COR-L47 (cell line): ENCODE measurements around the gene RDX.
A peak's percentile ranks its signal among the peaks of the same experiment; 100 is the strongest.
"Not testable (repeated sequence)": the region's sequence is repeated elsewhere in the genome, so short reads cannot be mapped to it uniquely, and the experiment has no call there.

Source experiments
- DNase-seq: peaks from one replicate; lab custom pipeline; 2025; lab: John Stamatoyannopoulos, UW

The RDX gene

DNA sequence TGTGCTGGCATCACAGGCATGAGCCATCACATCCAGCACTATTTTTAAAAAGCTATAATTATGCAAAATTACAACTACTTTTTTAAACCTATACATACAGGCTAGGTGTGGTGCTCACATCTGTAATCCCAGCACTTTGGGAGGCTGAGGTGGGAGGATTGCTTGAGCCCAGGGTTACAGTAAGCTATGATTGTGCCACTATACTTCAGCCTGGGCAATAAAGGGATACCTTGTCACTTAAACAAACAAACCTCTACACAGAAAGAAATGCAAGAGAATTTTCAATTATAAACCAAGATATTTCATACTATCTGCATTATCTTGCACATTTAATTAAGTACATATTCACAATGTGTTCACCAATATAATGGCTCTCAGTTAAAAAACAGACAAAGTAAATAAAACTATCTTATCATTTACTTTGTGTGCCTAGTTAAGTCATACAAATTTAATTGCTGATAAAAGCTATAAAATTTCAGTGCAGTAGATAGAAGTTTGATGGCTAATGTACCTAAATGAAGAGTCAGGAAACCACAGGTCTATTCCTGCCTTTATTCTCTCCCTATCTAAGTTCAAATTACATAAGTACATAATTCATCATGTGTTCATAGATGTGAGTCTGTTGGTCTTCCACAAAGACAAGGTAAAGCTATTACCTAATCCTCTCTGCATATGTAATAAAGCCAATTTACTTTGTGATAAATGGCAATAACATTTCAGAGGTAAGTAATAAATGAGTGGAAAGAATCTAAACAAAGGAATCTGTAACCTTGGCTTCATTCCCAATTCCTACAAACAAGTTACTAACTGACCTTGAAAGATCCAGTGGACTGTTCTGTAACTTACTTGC is 9.0 kb upstream of the RDX start:
- peak; percentile 76 for DNase-seq

DNA sequence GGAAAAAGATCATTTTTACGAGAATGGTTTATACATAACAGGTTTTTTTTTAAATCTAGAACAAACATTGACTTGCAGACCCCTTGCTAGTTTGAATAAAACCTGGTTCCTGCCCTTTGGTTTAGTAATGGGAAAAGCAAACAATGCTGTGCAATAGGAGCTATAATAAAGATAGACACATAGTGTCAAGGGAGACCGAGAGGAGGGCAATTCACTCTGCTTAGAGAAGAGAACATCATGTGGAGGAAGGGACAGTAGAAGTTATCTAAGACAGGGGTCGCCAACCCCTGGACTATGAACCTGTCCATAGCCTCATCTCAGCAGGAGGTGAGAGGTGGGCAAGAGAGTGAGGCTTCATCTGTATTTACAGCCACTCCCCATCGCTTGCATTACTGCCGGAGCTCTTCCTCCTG is 7.0 kb upstream of the RDX start:
- no peak for DNase-seq

DNA sequence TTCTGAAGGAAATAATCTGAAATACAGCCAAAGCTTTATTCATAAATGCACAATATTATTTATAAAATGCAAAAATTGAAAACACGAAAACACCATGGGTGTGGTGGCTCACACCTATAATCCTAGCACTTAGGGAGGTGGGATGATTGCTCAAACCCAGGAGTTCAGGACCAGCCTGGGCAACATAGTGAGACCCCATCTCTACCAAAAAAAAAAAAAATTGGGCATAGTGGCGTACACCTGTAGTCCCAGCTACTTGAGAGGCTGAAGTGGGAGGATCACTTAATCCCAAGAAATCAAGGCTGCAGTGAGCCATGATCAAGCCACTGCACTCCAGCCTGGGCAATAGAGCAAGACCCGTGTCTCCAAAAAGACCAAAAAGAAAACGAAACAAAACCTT is 5.2 kb upstream of the RDX start:
- DNase-seq: no peak

DNA sequence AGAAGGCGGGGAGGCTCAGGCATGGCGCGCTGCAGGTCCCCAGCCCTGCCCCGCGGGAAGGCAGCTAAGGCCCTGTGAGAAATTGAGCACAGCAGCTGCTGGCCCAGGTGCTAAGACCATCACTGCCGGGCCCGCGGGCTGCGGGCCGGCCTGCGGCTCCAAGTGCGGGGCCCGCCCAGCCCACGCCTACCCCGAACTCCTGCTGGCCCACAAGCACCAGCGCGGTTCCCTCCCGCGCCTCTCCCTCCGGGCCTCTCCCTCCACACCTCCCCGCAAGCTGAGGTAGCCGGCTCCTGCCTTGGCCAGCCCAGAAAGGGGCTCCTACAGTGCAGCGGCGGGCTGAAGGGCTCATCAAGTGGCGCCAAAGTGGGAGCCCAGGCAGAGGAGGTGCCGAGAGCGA is 4.6 kb upstream of the RDX start:
- DNase-seq: no peak

DNA sequence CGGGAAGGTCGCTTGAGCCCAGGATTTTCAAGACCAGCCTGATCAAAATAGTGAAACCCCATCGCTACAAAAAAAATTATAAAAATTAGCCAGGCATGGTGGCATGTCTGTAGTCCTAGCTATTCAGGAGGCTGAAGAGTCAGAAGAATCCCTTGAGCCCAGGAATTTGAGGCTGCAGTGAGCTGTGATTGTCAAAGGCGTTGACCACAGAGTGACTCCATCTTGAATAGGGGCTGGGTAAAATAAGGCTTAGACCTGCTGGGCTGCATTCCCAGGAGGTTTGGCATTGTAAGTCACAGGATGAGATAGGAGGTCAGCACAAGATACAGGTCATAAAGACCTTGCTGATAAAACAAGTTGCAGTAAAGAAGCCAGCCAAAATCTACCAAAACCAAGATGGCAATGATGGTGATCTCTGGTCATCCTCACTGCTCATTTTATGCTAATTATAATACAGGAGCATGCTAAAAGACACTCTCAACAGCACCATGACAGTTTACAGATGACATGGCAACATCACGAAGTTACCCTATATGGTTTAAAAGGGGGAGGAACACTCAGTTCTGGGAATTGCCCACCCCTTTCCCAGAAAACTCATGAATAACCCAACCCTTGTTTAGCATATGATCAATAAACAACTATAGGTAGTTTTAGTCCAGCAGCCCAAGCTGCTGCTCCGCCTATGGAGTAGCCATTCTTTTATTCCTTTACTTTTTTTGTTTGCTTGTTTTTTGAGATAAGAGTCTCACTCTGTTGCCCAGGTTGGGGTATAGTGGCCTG is 2.8 kb upstream of the RDX start:
- DNase-seq: no peak

DNA sequence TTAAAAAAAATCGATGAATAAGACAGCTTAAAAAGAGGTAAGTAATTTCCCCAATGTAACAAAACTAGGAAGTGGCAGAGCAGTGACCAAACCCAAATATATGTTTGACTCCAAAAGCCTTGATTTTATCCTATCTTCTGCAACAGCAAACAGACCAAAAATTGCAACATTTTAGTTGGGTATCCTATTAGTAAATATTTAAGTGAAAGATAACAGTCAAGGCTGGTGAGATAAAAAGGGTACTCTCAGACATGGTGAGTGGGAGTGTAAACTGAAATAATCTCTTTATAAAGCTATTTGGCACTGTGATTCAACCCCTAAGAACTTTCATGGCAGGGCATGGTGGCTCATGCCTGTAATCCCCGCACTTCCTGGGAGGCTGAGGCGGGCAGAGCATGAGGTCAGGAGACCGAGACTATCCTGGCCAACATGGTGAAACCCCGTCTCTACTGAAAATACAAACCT is 1.9 kb upstream of the RDX start:
- DNase-seq: no peak

DNA sequence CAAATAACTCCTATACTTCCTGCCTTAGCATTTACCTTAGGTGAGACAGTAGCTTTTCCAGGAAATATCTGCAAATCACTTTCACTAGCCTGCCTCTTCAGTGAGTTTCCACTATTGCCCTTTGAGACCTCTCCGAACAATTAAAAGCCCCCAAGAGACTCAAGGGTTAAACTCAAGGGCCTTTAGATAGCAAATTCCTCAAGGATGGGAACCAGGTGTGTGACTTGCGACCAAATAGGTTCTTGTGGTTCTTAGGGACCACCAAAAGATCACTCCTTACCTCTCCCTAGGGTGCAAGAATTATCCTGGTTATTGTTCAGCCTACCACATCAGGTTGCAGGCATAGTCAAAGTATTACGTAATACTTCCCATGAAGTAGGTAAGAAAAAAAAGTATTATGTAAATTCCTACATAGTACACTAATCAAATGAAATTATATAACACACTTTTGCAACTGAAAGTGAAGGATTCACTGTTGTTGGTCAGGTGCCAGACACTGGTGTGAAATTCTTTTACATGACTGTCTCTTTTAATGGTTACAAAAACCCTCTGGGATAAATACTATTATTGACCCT is 1.4 kb upstream of the RDX start:
- no peak for DNase-seq

DNA sequence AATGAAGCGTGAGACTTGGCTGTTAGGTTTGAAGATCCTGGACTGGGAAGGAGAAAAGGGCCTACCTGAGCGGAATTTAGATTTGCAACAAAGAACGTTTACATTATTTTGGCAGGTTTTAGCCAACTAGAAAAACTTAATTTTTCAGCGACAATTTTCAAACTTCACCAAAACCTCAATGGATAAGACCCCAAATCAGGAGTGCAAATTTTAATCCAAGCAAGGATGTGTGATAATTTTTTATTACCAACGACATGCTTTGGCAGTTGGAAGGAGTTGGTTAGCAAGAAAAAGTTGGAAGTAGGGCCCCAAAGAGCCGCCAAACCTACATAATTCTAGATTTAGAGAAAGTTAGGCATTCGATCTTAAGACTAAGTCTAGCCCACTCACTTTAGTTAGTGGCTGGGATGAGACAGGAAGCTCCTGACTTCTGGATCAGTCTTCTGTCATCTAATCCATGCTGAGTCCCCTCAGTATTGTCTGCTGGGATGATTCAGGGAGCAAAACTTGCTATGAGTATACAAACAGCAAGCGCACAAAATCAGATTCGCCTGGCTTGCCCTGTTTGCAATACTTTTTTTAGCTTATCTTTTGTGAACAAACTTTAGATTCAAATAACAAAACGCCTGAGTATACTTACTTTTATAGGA is 787 bp upstream of the RDX start:
- no peak for DNase-seq

DNA sequence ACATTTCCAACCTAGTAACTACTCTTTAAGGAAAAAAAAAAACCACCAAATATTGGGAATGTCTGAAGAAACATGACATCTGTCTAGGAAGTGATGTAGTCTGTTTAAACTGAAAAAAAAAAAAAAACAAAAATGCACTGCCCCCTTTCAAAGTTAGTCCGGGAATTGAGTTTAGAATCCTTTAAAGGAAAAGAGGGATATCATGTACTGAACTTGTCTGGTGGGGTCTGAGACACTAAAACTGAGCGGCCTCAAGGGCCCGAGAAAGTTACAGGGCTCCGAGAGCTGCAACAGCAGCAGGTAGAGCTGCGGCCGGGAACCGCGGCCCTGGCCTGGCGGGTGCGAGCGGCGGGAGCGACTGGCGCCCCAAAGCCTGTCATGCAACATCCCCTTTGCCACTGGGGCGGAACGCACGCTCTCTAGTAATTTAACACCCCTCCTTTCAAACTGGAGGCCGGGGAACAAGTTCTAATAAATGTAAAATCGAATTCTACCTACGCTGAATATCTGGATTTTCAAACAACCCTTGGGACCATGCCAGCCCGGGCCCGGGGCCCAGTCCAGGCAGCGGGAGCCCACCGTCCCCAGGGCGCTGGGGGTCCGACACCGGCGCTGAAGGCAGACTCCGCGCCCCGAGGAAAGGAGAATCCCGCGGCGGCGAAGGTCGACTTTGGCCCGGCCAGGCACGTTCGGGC is 736 bp downstream of the RDX start:
- DNase-seq: peak; percentile 35

DNA sequence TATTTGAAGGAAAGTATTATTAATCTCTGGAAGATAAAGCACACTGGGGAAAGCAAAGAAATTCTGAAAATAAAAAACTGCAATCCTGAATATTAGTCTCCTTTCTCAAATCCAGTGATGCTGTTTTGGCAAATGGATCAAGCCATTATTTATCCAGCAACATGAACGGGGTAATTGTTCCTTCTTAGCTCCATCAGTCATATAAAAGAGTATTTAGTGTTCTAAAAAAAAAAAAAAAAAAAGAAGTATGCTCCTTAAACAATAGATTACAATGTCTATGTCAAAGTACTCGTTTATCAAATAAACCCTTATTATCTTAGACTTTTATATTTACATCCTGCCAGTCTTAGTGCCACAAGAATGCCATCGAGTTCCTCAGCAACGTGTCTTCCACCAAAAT is 1.3 kb downstream of the RDX start:
- DNase-seq: no peak

DNA sequence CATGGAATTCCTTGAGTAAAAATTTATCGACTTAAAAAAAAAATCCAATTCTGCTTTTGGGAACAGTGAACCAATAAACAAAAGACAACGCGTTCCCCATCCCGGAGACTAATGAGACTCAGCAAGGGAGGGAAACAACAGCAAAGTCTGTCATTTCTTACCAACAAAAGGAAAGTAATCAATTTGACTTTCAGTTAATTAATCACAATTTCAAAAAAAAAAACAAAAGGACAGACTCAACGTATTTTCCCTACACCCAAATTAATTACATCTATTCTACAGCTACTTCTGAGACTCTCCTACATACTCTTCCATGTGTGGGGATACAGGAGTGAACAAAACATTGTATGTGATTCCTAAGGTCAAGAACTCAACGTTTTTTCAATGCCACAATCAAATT is 1.9 kb downstream of the RDX start:
- DNase-seq: no peak

DNA sequence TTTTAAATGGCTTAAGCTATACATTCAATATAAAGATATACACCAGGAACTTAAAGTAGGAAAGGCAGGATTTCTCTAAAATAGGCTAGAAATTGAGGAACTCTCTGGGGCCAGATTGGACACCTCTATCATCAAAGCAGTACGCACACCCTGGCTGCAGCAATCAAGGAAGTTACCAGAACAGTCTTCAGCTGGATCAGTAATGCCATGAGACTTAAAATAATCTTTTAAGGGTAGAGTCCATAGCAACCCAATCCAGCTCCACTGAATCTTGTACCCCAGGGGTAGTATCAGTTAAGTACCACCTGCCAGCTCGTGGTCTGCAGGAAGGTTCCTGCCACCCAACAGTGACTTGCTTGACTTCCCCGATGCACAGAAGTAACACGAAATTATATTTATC is 3.0 kb downstream of the RDX start:
- no peak for DNase-seq

DNA sequence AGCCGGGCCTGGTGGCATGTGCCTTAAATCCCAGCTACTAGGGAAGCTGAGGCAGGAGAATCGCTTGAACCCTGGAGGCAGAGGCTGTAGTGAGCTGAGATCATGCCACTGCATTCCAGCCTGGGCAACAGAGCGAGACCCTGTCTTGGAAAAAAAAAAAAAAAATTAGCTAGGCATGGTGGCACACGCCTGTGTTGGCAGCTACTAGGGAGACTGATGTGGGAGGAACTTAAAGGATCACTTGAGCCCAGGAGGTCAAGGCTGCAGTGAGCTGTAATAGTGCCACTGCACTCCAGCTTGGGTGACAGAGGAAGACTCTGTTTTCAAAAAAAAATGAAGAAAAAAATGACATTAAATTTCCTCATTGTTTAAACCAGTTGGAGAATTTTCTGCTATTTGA is 4.3 kb downstream of the RDX start:
- not testable (repeated sequence) for DNase-seq

DNA sequence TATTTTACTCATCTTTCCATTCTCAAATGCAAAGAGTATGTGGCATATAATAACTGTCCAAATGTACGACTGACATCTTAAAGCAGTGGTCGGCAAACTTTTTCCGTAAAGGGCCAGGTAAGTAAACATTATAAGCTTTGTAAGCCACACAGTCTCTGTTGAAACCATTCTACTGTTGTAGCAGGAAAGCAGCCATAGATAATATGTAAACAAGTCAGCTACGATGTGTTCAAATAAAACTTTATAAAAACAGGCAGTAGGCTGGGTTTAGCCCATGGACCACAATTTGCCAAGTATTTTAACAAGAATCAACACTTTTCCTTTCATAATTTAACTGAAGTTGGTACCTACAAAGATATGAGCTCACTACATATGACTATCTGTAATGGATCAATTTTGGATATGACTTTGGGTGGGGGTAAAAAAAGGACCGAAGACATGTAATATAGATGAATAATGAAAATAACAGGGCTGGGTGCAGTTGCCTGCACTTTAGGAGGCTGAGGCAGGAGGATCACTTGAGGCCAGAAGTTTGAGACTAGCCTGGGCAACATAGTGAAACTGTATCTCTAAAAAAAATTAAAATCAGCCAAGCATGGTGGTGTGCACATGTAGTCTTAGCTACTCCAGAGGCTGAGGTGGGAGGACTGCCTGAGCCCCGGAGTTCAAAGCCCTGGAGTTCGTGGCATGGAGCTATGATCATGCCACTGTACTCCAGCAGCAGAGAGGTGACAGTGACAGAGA is 5.7 kb downstream of the RDX start:
- no peak for DNase-seq

DNA sequence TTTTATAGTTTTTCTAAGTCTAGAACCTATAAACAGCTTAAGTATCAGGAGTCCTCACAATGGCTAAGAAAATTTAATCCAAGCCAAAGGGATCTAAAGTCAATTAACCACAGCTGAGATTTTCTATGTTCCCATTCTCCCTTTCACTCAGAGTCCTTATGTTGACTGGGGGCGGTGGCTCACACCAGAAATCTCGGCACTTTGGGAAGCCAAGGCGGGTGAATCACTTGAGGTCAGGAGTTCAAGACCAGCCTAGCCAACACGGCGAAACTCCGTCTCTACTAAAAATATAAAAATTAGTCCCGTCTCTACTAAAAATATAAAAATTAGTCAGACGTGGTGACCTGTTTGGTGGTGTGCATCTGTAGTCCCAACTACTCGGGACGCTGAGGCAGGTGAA is 6.9 kb downstream of the RDX start:
- DNase-seq: no peak

DNA sequence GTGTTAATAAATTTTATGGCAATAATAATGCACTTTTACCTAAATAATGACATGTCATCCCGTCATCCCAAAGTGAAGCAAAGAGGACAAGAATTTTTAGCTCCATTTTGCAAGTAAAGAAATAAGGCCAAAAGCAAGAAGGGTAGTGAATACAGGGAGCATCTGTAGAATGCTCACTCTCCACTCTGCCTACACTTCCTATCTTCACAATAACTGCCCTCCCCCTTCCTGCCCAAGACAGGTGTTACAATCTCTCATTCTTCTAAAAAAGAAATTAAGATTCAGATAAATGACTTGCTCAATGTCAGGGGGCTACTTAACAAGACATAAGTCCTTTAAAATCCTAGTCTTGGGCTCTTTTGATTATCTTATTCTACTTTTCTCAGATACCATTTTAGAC is 8.9 kb downstream of the RDX start:
- no peak for DNase-seq

DNA sequence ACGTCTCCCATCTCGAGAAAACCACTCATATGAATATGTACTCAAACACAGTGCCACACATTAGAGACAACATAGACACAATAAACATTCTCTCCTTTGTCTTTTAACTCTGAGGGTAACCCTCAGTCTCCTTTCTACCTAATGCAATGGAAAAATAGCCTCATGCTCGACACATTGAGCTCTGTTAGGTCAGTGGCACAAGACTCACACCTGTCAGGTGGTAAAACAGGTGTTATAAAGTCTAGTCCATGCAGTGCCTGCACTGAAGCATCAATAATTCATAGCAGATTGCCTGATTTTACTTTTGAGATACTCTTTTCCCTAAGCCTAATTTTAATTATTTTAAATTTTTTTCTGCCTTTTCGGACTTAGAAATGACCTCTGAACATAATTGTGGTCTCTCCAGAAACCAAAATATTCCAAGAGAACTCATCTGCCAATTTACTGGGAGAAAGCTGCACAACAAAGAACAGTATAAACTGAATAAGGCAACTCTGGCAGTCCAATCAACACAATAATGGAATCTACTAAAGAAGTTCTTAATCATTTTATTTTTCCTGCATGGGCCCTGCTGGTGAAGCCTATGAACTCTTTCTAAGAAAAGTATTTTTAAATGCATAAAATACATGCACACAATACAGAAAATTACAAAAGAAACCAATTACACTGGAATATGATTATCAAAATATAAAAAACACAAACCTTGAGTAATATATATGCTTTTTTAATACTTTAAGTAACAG is 9.9 kb downstream of the RDX start:
- peak; percentile 49 for DNase-seq

DNA sequence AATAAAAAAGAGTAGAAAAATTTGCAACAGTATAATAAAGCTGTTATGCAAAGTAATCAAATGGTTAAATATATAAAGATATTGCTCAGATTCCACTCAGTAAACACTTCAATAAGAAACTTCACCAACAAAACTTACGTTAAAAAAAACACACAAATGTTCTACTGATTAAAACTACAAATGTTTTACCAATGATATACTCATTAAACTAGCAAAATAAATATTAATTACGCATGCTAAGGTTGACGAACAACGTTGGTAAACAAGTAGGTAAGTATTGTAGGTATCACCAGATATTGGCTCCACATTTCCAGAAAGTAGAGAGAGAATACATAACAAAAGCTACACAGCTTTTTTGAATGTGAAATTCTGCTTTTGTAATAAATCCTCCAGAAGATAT is 12.6 kb downstream of the RDX start:
- no peak for DNase-seq

DNA sequence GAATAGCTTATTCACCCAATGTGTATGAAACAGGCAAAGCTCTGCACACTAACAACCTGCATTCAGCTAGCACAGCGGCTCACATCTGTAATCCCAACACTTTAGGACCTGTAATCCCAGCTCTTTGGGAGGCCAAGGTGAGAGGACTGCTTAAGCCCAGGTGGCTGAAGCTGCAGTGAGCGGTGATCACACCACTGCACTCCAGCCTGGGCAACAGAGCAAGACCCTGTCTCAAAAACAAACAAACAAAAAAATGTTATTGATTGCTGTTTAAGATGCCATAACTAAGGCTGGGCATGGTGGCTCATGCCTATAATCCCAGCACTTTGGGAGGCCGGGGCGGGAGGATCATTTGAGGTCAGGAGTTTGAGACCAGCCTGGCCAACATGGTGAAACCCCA is 15.8 kb downstream of the RDX start:
- not testable (repeated sequence) for DNase-seq

DNA sequence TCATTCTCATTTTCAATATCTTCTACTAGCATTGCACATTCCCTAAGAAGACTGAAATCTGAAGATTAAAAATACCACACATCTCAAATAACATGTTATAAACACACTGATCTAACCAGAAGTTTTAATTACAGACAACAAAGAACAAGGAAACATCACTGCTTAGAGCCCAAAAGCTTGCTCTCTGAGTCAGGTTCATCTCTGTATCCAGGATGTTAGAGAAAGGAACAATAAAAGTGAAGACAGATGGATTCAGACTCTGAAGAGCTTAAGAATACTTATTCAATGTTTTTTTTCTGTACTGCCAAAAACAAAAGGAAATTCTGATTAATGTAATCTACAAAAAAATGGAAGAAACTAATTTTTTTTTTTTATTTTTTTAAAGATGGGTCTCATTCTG is 16.5 kb downstream of the RDX start:
- no peak for DNase-seq
